ENCODE measurements around the gene SYNGR3. TPM values are rescaled to one million over a fixed set of nuclear protein-coding genes. Genes with fewer than 3 reads are reported as not detected.

Gene SYNGR3
- total and polyA plus RNA-seq, 2 of the 13 experiments (the other 11 are each of a cell fraction or from before 2014, with no cell fraction given) = 0.97 to 5.7 TPM

DNA sequence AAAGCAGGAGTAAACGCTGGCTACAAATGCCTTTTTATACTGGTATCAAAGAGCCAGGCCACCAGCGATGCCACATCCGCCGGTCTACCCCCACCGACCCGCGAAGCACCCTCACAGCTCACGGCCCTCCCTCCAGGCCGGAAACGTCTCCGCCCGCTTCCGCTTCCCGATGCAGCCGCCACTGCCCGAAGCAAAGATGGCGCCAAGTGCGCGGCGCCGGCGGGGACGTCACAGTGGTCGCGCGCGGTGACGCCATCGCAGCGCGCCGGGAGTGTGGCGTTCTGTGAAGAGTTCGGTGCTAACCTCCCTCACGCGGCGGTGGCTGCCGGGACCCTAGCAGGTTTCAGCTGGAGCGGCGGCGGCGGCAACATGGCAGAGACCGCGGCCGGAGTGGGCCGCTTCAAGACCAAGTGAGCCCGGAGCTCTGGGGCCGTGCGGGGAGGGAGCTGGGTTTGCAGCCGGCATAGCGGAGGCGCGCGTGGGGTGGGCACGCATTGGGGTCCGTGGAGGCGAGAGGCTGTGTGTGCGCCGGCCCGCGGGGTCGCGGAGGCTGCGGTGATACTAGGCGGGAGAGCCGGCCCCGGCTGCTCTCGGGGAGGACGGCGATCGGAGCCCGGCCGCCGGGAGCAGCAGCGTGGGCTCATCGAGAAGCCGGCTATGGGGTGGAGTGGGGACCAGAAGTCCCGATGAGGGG, 17.8 kb upstream of the SYNGR3 start, which contains the start of gene TBL3 (continued):
- TF ChIP-seq, protein P1, sequence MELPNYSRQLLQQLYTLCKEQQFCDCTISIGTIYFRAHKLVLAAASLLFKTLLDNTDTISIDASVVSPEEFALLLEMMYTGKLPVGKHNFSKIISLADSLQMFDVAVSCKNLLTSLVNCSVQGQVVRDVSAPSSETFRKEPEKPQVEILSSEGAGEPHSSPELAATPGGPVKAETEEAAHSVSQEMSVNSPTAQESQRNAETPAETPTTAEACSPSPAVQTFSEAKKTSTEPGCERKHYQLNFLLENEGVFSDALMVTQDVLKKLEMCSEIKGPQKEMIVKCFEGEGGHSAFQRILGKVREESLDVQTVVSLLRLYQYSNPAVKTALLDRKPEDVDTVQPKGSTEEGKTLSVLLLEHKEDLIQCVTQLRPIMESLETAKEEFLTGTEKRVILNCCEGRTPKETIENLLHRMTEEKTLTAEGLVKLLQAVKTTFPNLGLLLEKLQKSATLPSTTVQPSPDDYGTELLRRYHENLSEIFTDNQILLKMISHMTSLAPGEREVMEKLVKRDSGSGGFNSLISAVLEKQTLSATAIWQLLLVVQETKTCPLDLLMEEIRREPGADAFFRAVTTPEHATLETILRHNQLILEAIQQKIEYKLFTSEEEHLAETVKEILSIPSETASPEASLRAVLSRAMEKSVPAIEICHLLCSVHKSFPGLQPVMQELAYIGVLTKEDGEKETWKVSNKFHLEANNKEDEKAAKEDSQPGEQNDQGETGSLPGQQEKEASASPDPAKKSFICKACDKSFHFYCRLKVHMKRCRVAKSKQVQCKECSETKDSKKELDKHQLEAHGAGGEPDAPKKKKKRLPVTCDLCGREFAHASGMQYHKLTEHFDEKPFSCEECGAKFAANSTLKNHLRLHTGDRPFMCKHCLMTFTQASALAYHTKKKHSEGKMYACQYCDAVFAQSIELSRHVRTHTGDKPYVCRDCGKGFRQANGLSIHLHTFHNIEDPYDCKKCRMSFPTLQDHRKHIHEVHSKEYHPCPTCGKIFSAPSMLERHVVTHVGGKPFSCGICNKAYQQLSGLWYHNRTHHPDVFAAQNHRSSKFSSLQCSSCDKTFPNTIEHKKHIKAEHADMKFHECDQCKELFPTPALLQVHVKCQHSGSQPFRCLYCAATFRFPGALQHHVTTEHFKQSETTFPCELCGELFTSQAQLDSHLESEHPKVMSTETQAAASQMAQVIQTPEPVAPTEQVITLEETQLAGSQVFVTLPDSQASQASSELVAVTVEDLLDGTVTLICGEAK (IDR thresholded peaks at IDR 0.05) = peak; percentile 70
- TF ChIP-seq, protein P1 (CRISPR knock-in tag; IDR thresholded peaks at IDR 0.05) = peak; percentile 80
- TF ChIP-seq POLR2AphosphoS2 (IDR thresholded peaks at IDR 0.05; ENCODE audit: low read depth, low read length) (no peak), SOX13 (IDR thresholded peaks at IDR 0.05) (peak; percentile 23; the same call in 1 of the 2 replicates), SOX13 (CRISPR knock-in tag; conservative IDR thresholded peaks at IDR 0.05 in 1 of 2, IDR thresholded peaks at IDR 0.05 in 1 of 2) (peak in 1 of 2 experiments; percentile 52; a peak in 1 of 4 replicates), LCORL (IDR thresholded peaks at IDR 0.05) (no peak), LCORL (CRISPR knock-in tag; IDR thresholded peaks at IDR 0.05) (peak; percentile 85), KDM6A (CRISPR knock-in tag; IDR thresholded peaks at IDR 0.05; ENCODE audit: low read depth) (no peak), ZNF737 (CRISPR knock-in tag; IDR thresholded peaks at IDR 0.05; ENCODE audit: borderline replicate concordance) (peak; percentile 50; the same call in 1 of the 2 replicates), PLRG1 (conservative IDR thresholded peaks at IDR 0.05) (no peak), REPIN1 (CRISPR knock-in tag; IDR thresholded peaks at IDR 0.05; ENCODE audit: borderline replicate concordance, low read depth) (peak; percentile 81; the same call in 1 of the 2 replicates), ZFX (CRISPR knock-in tag; IDR thresholded peaks at IDR 0.05; ENCODE audit: low read depth) (peak; percentile 91), HNF4G (IDR thresholded peaks at IDR 0.05; ENCODE audit: borderline replicate concordance, low read depth, low read length) (no peak), HNF4G (CRISPR knock-in tag; IDR thresholded peaks at IDR 0.05; ENCODE audit: borderline replicate concordance, low read depth) (peak; percentile 36; the same call in 1 of the 2 replicates)
- TF ChIP-seq, protein P2, sequence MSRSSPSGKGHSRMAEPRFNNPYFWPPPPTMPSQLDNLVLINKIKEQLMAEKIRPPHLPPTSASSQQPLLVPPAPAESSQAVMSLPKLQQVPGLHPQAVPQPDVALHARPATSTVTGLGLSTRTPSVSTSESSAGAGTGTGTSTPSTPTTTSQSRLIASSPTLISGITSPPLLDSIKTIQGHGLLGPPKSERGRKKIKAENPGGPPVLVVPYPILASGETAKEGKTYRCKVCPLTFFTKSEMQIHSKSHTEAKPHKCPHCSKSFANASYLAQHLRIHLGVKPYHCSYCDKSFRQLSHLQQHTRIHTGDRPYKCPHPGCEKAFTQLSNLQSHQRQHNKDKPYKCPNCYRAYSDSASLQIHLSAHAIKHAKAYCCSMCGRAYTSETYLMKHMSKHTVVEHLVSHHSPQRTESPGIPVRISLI (CRISPR knock-in tag; IDR thresholded peaks at IDR 0.05; ENCODE audit: borderline replicate concordance) = peak; percentile 40; the same call in 1 of the 2 replicates
- TF ChIP-seq, protein P3, sequence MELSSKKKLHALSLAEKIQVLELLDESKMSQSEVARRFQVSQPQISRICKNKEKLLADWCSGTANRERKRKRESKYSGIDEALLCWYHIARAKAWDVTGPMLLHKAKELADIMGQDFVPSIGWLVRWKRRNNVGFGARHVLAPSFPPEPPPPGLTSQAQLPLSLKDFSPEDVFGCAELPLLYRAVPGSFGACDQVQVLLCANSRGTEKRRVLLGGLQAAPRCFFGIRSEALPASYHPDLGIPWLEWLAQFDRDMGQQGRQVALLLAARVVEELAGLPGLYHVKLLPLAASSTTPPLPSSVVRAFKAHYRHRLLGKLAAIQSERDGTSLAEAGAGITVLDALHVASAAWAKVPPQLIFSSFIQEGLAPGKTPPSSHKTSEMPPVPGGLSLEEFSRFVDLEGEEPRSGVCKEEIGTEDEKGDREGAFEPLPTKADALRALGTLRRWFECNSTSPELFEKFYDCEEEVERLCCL (CRISPR knock-in tag; IDR thresholded peaks at IDR 0.05; ENCODE audit: borderline replicate concordance) = peak; percentile 83; the same call in 1 of the 2 replicates

Data from HepG2 (cell line).